IMR-90 (cell line): ENCODE data around the gene ARF3.

Experiments used
- FOS ChIP-seq: fragments of 150-350 bp; IDR thresholded peaks from 2 replicates; pipeline ENCODE4 v1.6.1; 2016; ENCODE audit warnings: low read depth, low read length
- POLR2A ChIP-seq: IDR thresholded peaks from 2 replicates; pipeline ENCODE4 v1.6.1; 2012; ENCODE audit warnings: mild to moderate bottlenecking, low read depth, low read length
- TF ChIP-seq, protein P1 (sequence below): conservative IDR thresholded peaks from 2 replicates; pipeline ENCODE4 v1.5.1; 2012; ENCODE audit warnings: mild to moderate bottlenecking, low read depth, low read length, improper control_type of control experiment

GRCh38 chr12:48988030-48988649, 30.9 kb upstream of the ARF3 start:
- TF ChIP-seq FOS (no peak), POLR2A (no peak)
- TF ChIP-seq, protein P1, sequence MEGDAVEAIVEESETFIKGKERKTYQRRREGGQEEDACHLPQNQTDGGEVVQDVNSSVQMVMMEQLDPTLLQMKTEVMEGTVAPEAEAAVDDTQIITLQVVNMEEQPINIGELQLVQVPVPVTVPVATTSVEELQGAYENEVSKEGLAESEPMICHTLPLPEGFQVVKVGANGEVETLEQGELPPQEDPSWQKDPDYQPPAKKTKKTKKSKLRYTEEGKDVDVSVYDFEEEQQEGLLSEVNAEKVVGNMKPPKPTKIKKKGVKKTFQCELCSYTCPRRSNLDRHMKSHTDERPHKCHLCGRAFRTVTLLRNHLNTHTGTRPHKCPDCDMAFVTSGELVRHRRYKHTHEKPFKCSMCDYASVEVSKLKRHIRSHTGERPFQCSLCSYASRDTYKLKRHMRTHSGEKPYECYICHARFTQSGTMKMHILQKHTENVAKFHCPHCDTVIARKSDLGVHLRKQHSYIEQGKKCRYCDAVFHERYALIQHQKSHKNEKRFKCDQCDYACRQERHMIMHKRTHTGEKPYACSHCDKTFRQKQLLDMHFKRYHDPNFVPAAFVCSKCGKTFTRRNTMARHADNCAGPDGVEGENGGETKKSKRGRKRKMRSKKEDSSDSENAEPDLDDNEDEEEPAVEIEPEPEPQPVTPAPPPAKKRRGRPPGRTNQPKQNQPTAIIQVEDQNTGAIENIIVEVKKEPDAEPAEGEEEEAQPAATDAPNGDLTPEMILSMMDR = peak; percentile 70
